OCI-LY7 (cell line): Measurements from ENCODE around the gene NAPB.

ENCODE experiments used
- EZH2phosphoT487 ChIP-seq: fragments of 200-600 bp; sonication (generic); IDR thresholded peaks from 2 replicates; pipeline ENCODE4 v1.6.1; 2018; ENCODE audit warnings: low read depth, borderline replicate concordance, mild to moderate bottlenecking, mixed run types, antibody characterized with exemption, low read length, moderate library complexity, mixed read lengths
- TF ChIP-seq, protein P1 (sequence below): fragments of 200-600 bp; sonication (generic); conservative IDR thresholded peaks from 2 replicates; pipeline ENCODE4 v1.5.1; 2014; ENCODE audit warnings: mild to moderate bottlenecking, antibody characterized with exemption, low read length, moderate library complexity, mixed read lengths

- TF ChIP-seq, protein P1, sequence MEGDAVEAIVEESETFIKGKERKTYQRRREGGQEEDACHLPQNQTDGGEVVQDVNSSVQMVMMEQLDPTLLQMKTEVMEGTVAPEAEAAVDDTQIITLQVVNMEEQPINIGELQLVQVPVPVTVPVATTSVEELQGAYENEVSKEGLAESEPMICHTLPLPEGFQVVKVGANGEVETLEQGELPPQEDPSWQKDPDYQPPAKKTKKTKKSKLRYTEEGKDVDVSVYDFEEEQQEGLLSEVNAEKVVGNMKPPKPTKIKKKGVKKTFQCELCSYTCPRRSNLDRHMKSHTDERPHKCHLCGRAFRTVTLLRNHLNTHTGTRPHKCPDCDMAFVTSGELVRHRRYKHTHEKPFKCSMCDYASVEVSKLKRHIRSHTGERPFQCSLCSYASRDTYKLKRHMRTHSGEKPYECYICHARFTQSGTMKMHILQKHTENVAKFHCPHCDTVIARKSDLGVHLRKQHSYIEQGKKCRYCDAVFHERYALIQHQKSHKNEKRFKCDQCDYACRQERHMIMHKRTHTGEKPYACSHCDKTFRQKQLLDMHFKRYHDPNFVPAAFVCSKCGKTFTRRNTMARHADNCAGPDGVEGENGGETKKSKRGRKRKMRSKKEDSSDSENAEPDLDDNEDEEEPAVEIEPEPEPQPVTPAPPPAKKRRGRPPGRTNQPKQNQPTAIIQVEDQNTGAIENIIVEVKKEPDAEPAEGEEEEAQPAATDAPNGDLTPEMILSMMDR = no peak
- no peak for TF ChIP-seq EZH2phosphoT487
These were observed 77.7 kb downstream of the NAPB start for GRCh38 chr20:23343590-23343989.
